Measurements from ENCODE around the gene STAT5B. TPM values are rescaled to one million over a fixed set of nuclear protein-coding genes. Genes with fewer than 3 reads are reported as not detected.
A peak's percentile ranks its signal among the peaks of the same experiment; 100 is the strongest.

STAT5B gene
- total RNA-seq, 1 donor from 2014 or later, result 23.1 TPM

- H3K36me3 ChIP-seq (ENCODE audit: insufficient read depth, low read length), result no peaks in the 10 kb centered on the region
- no peaks in the 10 kb centered on the region for H3K36me3 Mint-ChIP-seq (ENCODE audit: low read depth, unreplicated experiment)
- H3K27me3 Mint-ChIP-seq (ENCODE audit: low read depth, unreplicated experiment), result peaks cover 9% of the 10 kb centered on the region
- H3K4me3 Mint-ChIP-seq (ENCODE audit: unreplicated experiment), result no peak overlapping the region
- H3K4me1 Mint-ChIP-seq (ENCODE audit: low read depth, unreplicated experiment), result no peaks in the 10 kb centered on the region
- H3K27me3 ChIP-seq (ENCODE audit: insufficient read depth, low read length), result no peaks in the 10 kb centered on the region
- no peaks in the 10 kb centered on the region for H3K9me3 Mint-ChIP-seq (ENCODE audit: unreplicated experiment)
- H3K9me3 ChIP-seq (ENCODE audit: insufficient read depth, low read depth, low read length), result no peaks in the 10 kb centered on the region
- H4K20me1 ChIP-seq (ENCODE audit: insufficient read depth, low read length), result no peaks in the 10 kb centered on the region
- DNase-seq (ENCODE audit: low read depth) (no peak), FAIRE-seq (no peak)
- H3K27ac Mint-ChIP-seq (ENCODE audit: unreplicated experiment), result no peak overlapping the region
- H3K4me3 ChIP-seq (ENCODE audit: insufficient read depth, low read depth, low read length), result no peak overlapping the region
- no peak for TF ChIP-seq EZH2 (IDR thresholded peaks at IDR 0.05; ENCODE audit: insufficient read depth, low read length)
- H3K4me2 ChIP-seq (ENCODE audit: low read length), result no peak overlapping the region
- peaks cover 3% of the 10 kb centered on the region for H3K4me1 ChIP-seq (ENCODE audit: insufficient read depth, low read length)
- H3K9ac ChIP-seq (ENCODE audit: low read length), result no peak overlapping the region
- H3K27ac ChIP-seq (ENCODE audit: low read depth, low read length), result no peak overlapping the region
- H3K79me2 ChIP-seq (ENCODE audit: insufficient read depth, low read length), result no peaks in the 10 kb centered on the region
- H2AFZ ChIP-seq (ENCODE audit: low read depth, low read length), result no peak overlapping the region
Measured at GRCh38 chr17:42160531-42160910, 115.7 kb downstream of the STAT5B start.

- no peak for TF ChIP-seq EZH2 (IDR thresholded peaks at IDR 0.05; ENCODE audit: insufficient read depth, low read length)
- TF ChIP-seq CTCF (IDR thresholded peaks at IDR 0.05; ENCODE audit: insufficient read depth, low read depth, low read length), result no peak
- Histone ChIP-seq H3K36me3 (ENCODE audit: insufficient read depth, low read length) (no peaks in the 10 kb centered on the region), H3K27ac (ENCODE audit: low read depth, low read length) (no peak overlapping the region), H3K4me2 (ENCODE audit: low read length) (no peak overlapping the region), H3K4me3 (ENCODE audit: insufficient read depth, low read depth, low read length) (no peak overlapping the region), H3K27me3 (ENCODE audit: insufficient read depth, low read length) (no peaks in the 10 kb centered on the region), H2AFZ (ENCODE audit: low read depth, low read length) (no peak overlapping the region), H4K20me1 (ENCODE audit: insufficient read depth, low read length) (no peaks in the 10 kb centered on the region), H3K79me2 (ENCODE audit: insufficient read depth, low read length) (no peaks in the 10 kb centered on the region), H3K9ac (ENCODE audit: low read length) (no peak overlapping the region), H3K4me1 (ENCODE audit: insufficient read depth, low read length) (peaks cover 6% of the 10 kb centered on the region), H3K9me3 (ENCODE audit: insufficient read depth, low read depth, low read length) (no peaks in the 10 kb centered on the region)
- H3K36me3 Mint-ChIP-seq (ENCODE audit: low read depth, unreplicated experiment), result no peaks in the 10 kb centered on the region
- H3K27me3 Mint-ChIP-seq (ENCODE audit: low read depth, unreplicated experiment), result peaks cover 6% of the 10 kb centered on the region
- DNase-seq (ENCODE audit: low read depth) (no peak), FAIRE-seq (no peak)
- H3K4me1 Mint-ChIP-seq (ENCODE audit: low read depth, unreplicated experiment), result no peaks in the 10 kb centered on the region
- H3K9me3 Mint-ChIP-seq (ENCODE audit: unreplicated experiment), result no peaks in the 10 kb centered on the region
- H3K4me3 Mint-ChIP-seq (ENCODE audit: unreplicated experiment), result no peak overlapping the region
- no peak overlapping the region for H3K27ac Mint-ChIP-seq (ENCODE audit: unreplicated experiment)
Measured at GRCh38 chr17:42159796-42160530, 116.2 kb downstream of the STAT5B start.

- Mint-ChIP-seq H3K4me3 (ENCODE audit: unreplicated experiment) (peak overlapping the region; percentile 94), H3K27me3 (ENCODE audit: low read depth, unreplicated experiment) (no peaks in the 10 kb centered on the region), H3K36me3 (ENCODE audit: low read depth, unreplicated experiment) (peaks cover 5% of the 10 kb centered on the region), H3K27ac (ENCODE audit: unreplicated experiment) (peak overlapping the region; percentile 92), H3K4me1 (ENCODE audit: low read depth, unreplicated experiment) (peaks cover 6% of the 10 kb centered on the region), H3K9me3 (ENCODE audit: unreplicated experiment) (no peaks in the 10 kb centered on the region)
- Histone ChIP-seq H3K79me2 (ENCODE audit: insufficient read depth, low read length) (peaks cover 42% of the 10 kb centered on the region), H3K36me3 (ENCODE audit: insufficient read depth, low read length) (peaks cover 3% of the 10 kb centered on the region), H4K20me1 (ENCODE audit: insufficient read depth, low read length) (peaks cover 39% of the 10 kb centered on the region), H3K4me2 (ENCODE audit: low read length) (peak overlapping the region; percentile 90), H3K9me3 (ENCODE audit: insufficient read depth, low read depth, low read length) (no peaks in the 10 kb centered on the region), H3K4me1 (ENCODE audit: insufficient read depth, low read length) (peaks cover 16% of the 10 kb centered on the region), H3K9ac (ENCODE audit: low read length) (peak overlapping the region; percentile 99), H3K27ac (ENCODE audit: low read depth, low read length) (no peak overlapping the region), H2AFZ (ENCODE audit: low read depth, low read length) (peak overlapping the region; percentile 81), H3K4me3 (ENCODE audit: insufficient read depth, low read depth, low read length) (peak overlapping the region; percentile 96), H3K27me3 (ENCODE audit: insufficient read depth, low read length) (no peaks in the 10 kb centered on the region)
- FAIRE-seq (no peak), DNase-seq (ENCODE audit: low read depth) (no peak)
- no peak for TF ChIP-seq CTCF (IDR thresholded peaks at IDR 0.05; ENCODE audit: insufficient read depth, low read depth, low read length)
Measured at GRCh38 chr17:42155614-42156045, 120.6 kb downstream of the STAT5B start.

Data from astrocyte (in vitro differentiated cells and primary cell).